Measurements from ENCODE around the gene RNASE11.
"Not testable (repeated sequence)": the region's sequence is repeated elsewhere in the genome, so short reads cannot be mapped to it uniquely, and the experiment has no call there.

RNASE11 gene

DNA sequence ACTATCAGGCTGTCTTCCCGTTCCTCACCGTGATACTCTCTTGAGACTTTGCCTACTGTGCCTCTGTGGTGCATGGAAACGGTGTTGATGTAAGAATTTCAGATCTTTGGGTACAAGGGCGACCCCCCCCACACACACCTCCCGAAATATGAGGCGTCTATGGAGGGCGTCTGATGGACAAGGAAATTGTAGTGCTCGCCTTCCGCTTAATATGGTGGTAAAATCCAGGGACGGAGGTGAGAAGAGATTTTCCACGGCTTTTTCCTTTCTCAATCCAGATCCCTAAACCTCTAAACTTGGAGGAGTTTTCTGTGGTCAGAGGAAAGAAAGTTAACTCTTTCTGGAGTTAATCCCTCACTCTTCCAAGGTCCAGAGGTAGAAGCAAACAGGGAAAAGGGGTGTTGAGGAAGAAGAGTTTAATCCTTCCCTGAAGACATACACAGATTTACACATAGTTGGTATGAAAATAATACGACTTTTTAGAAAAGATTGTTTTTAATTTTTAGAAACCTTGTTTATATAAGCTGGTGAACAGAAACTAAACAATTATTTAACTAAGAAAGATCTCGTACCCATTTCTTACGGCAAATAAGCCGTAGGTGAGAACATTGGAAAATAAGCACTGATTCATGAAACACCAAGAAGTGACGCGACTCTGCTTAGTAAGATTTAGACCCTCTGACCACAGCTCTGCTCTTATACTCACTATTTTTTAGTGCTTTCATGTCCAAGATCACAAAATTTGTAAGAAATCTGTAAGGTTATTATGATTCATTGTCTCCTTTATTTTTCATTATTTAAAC, 26.4 kb upstream of the RNASE11 start:
- no peak for DNase-seq (ENCODE audit: low spot score)

- DNase-seq (ENCODE audit: low spot score): peak; percentile 88
These were observed 25.6 kb upstream of the RNASE11 start for GRCh38 chr14:20613094-20614037.

GRCh38 chr14:20612403-20612802, 24.6 kb upstream of the RNASE11 start:
- no peak for DNase-seq (ENCODE audit: low spot score)

GRCh38 chr14:20611277-20611676, 23.5 kb upstream of the RNASE11 start:
- DNase-seq (ENCODE audit: low spot score): no peak

DNA sequence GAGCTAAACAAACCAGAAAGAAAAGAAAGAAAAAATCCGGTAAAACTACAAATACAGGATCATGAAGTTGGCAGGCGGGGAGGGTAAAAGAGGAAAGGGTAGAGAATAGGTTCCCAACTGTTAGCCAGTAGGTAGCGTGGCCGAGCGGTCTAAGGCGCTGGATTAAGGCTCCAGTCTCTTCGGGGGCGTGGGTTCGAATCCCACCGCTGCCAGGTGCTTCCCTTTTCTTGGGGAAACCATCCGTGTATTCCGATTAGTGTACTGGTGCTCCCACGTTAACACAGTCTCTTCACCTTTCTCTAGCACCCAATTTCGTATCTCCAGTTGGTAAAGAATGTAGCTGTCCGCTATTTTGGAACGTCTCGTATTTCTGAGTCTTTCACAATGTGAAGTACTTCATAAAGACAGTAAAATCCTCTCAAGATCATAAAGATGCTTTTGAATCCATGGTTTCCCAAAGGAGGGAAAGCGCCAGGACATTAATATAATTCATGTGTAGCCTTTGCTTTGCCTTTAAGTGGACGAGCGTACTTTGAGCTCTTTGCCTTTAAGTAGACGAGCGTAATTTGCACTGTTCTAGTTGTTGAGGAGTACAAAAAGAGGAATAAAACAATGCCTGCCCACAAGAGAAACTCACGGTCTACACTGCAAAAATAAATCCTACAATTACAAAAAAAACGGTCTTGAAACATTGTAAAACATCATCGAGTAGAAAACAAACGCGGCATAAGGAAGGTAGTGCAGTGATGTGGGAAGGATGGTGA, 22.4 kb upstream of the RNASE11 start:
- DNase-seq (ENCODE audit: low spot score): peak; percentile 49

GRCh38 chr14:20609215-20610001, 21.6 kb upstream of the RNASE11 start:
- DNase-seq (ENCODE audit: low spot score): peak; percentile 82

DNA sequence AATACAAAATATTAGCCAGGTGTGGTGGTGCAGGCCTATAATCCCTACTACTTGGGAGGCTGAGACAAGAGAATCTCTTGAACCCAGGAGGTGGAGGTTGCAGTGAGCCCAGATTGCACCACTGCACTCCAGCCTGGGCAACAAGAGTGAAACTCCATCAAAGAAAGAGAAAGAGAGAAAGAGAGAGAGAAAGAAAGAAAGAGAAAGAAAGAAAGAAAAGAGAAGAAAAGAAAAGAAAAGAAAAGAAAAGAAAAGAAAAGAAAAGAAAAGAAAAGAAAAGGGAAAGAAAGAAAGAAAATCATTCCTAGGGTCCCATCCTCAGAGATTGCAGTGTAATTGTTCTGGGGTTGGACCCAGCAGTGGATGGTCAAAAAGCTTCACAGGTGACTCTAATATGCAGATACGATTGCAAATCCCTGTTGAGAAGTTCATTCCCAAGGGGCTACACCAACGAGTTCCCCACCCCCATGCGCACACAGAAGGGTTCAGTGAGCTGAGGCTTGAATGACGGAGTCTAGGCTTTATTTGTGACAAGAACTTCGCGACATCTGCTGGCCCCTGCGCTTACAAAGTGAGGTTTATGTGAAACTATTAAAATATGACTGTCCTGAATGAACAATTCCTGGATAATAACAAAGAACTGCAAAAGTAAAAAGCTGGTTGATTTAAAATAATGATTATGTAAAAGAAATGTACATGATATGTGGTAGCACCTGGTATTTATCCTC, 20.7 kb upstream of the RNASE11 start:
- DNase-seq (ENCODE audit: low spot score): no peak

DNA sequence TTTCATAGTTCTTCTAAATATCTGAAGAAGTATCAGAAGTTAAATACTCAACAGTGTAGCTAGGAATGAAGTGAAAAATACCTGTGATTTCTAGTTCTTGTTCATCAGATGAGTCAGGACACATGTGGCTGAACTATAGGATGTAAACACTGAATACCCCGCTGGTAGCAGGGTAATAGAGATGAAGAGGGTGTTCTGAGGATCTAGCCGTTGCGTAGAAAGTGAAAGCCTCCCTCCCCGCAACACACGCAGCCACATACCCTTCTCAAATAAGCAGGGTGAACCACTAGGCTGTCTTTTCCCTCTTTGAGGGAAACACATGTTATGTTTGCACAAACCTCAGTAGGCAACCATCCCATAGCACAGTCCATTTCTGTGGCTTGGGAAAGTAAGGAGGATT, 19.8 kb upstream of the RNASE11 start:
- no peak for DNase-seq (ENCODE audit: low spot score)

DNA sequence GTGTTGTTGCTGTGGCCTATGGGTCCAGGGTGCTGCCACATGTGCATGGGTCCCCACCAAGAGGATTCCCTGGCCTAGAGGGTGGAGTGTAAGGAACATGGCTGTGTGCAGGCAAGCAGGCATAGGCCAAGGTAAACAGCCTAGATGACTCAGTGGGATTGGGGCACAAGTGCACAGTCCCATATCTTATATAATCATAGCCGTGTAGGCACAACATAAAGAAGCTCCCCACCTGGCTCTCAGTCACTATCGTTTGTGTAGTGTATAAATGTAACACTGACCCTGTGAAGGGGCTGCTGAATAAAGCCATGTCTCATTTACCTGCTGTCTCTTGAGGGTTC, 19.1 kb upstream of the RNASE11 start:
- no peak for DNase-seq (ENCODE audit: low spot score)

- DNase-seq (ENCODE audit: low spot score): peak; percentile 40
These were observed 18.5 kb upstream of the RNASE11 start for GRCh38 chr14:20606190-20606901.

GRCh38 chr14:20603813-20604690, 16.3 kb upstream of the RNASE11 start:
- DNase-seq (ENCODE audit: low spot score): no peak

DNA sequence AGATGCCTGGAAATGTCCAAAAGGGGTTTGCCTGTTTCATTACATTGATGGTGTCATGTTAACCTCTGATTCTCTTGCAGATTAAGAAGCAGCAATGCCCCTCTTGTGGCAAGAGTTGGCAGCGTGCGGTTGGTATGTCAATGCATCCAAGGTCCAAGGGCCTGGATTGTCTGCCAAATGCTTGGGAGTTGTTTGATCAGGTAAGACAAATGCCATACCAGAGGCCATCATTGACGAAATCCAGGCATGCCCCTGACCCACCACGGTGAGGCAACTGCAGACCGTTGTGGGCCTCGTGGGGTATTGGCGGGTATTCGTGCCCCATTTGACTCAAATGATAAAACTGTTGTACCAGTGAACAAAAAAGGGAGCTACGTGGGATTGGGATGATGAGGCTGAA, 14.8 kb upstream of the RNASE11 start:
- DNase-seq (ENCODE audit: low spot score): no peak

DNA sequence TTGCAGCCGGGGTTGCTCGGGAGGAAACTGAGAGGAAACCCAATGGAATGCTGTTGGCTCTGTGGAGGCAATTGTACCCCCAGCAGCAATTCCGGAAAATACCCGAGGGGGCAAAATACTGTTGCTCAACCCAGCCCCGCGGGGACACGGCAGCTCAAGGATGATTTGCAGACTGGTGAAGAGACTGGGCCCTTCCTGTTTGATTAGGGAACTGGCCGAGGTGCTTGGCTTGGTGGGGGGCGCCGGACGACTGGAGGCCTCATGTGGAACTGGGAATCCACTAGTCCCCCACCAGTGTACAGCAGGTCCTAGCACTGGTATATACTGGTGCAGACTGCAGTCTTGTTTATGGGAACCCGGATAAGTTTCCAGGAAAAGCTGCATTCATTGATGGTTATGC, 13.7 kb upstream of the RNASE11 start:
- no peak for DNase-seq (ENCODE audit: low spot score)

DNA sequence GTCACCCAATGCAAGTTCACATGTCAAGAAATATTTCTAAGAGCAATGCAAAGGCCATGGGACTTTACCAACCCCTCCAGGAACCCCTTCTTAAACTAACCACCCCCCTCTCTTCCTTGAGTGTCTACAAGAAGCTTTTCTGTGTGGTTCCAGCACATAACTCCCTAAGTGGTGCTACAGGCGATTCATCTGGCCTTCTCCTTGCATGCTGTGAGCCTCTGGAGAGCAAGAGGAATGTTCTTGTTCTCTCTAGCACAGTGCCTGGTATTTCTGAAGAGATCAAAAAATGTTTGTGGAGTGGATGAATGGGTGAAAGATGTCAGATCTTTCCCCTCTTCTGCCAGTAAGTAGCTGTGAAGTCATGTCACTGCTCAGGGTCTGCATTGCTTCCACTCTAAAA, 9.3 kb upstream of the RNASE11 start:
- no peak for DNase-seq (ENCODE audit: low spot score)

- not testable (repeated sequence) for DNase-seq (ENCODE audit: low spot score)
These were observed 7.9 kb upstream of the RNASE11 start for GRCh38 chr14:20595726-20596125.

GRCh38 chr14:20592574-20592973, 4.8 kb upstream of the RNASE11 start:
- DNase-seq (ENCODE audit: low spot score): no peak

GRCh38 chr14:20591235-20591634, 3.4 kb upstream of the RNASE11 start, which contains the start of gene RNASE12:
Gene RNASE12, minus strand, starts transcription at chr14:20591376. Its CDS starts 653 bp downstream, at chr14:20590723.
- no peak for DNase-seq (ENCODE audit: low spot score)

DNA sequence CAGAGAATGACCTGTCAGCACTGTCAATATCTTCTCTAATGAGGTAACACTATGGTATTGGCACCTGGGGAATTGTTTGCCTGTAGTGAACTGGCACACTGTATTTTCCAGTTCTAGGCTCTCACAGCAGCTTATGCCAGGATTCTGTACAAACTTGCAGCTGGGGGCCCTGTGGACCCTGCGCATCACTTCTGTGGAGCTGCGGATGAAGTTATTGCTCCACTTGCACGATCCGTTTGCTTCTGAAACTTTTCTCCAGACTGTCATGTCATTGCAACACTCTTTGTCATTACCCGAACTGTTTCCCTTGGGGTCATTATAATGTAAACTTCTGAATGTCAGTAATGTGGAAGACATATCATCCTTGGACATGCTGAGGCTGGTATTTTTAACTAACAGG, 3.9 kb downstream of the RNASE11 start:
- no peak for DNase-seq (ENCODE audit: low spot score)

DNA sequence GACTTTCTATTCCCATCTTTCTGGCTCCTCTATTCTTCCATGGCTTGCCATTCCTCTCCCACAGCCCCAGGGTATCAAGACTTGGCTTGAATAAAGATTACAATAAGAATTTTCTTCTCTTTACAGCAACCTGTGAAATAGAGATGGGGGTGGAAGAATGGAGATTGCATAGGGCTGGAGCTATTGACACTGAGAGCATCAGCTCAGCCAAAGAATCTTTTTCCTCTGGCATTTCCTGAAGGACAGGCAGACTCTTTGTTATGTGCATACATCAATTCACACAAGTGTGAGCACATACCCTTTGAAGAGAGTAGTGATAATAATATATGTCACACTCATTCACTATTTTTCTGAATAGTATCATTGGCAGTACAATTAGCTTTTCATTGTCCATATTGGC, 4.7 kb downstream of the RNASE11 start:
- DNase-seq (ENCODE audit: low spot score): no peak

Data from AG08395 (cell line).